IMR-90 (cell line): ENCODE measurements around the gene TPM4.

Experiments used
- FOS ChIP-seq: fragments of 150-350 bp; IDR thresholded peaks from 2 replicates; pipeline ENCODE4 v1.6.1; 2016; ENCODE audit warnings: low read depth, low read length
- MAFK ChIP-seq: IDR thresholded peaks from 2 replicates; pipeline ENCODE4 v1.6.1; 2012; ENCODE audit warnings: low read depth, low read length, improper control_type of control experiment
- POLR2A ChIP-seq: IDR thresholded peaks from 2 replicates; pipeline ENCODE4 v1.6.1; 2012; ENCODE audit warnings: mild to moderate bottlenecking, low read depth, low read length
- RAD21 ChIP-seq: IDR thresholded peaks from 2 replicates; pipeline ENCODE4 v1.6.1; 2012; ENCODE audit warnings: low read length, improper control_type of control experiment
- RCOR1 ChIP-seq: IDR thresholded peaks from 2 replicates; pipeline ENCODE4 v1.6.1; 2012; ENCODE audit warnings: mild to moderate bottlenecking, low read length, improper control_type of control experiment; ENCODE audit not compliant: insufficient replicate concordance
- RFX5 ChIP-seq: IDR thresholded peaks from 2 replicates; pipeline ENCODE4 v1.8.0; 2012; ENCODE audit warnings: low read depth, mild to moderate bottlenecking, low read length, moderate library complexity
- TF ChIP-seq, protein P1 (sequence below): conservative IDR thresholded peaks from 2 replicates; pipeline ENCODE4 v1.5.1; 2012; ENCODE audit warnings: mild to moderate bottlenecking, low read depth, low read length, improper control_type of control experiment

DNA sequence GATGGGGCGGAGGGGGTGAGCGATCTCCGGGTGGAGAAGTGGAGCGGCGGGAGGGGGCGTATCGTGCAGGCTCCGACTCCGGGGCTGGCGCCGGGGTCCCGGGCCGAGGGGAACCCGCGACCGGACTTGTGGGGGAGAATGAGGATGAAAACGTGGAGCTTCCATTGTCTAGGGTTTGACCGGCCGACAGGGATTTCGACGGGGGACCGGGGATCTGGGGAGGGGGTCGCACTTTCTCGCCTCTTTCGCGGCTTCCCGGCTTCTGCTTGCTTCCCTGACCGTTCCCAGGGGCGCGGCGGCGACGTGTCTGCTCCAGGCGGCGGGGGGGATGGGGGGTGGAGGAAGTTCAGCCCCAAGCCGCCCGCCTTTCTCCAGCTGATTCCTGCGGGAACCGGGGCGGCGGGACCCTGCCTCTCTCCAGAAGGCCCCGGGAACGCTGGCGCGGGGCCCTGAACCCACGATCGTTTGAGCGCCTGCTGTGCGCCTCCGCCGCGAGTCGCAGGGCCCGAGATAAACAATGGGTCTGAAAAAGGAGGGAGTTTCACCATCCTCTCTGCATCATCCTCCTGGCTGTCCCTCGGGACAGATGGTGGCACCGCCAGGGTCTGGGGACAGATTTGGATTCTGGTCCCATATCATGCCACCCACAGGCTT is 790 bp downstream of the TPM4 start:
- TF ChIP-seq, protein P1, sequence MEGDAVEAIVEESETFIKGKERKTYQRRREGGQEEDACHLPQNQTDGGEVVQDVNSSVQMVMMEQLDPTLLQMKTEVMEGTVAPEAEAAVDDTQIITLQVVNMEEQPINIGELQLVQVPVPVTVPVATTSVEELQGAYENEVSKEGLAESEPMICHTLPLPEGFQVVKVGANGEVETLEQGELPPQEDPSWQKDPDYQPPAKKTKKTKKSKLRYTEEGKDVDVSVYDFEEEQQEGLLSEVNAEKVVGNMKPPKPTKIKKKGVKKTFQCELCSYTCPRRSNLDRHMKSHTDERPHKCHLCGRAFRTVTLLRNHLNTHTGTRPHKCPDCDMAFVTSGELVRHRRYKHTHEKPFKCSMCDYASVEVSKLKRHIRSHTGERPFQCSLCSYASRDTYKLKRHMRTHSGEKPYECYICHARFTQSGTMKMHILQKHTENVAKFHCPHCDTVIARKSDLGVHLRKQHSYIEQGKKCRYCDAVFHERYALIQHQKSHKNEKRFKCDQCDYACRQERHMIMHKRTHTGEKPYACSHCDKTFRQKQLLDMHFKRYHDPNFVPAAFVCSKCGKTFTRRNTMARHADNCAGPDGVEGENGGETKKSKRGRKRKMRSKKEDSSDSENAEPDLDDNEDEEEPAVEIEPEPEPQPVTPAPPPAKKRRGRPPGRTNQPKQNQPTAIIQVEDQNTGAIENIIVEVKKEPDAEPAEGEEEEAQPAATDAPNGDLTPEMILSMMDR = no peak
- TF ChIP-seq RCOR1 = no peak
- no peak for TF ChIP-seq POLR2A
- TF ChIP-seq RAD21 = no peak
- TF ChIP-seq RFX5 = no peak
- TF ChIP-seq MAFK = no peak
- no peak for TF ChIP-seq FOS
